Hepatocyte (in vitro differentiated cells): ENCODE data around the gene PRKCI. TPM values are rescaled to one million over a fixed set of nuclear protein-coding genes. Genes with fewer than 3 reads are reported as not detected.
A peak's percentile ranks its signal among the peaks of the same experiment; 100 is the strongest.
"Not testable (repeated sequence)": the region's sequence is repeated elsewhere in the genome, so short reads cannot be mapped to it uniquely, and the experiment has no call there.

Source experiments
- DNase-seq: peaks from one replicate; pipeline ENCODE4 v3.0.0-alpha.2; 2016; ENCODE audit warnings: low spot score
- H2AFZ ChIP-seq: fragments of 200-600 bp; sonication (generic); 2 replicates; pipeline ENCODE4 v1.6.0; 2016; ENCODE audit warnings: antibody characterized with exemption, mild to moderate bottlenecking
- H3K27ac ChIP-seq: fragments of 200-600 bp; sonication (generic); 2 replicates; pipeline ENCODE4 v1.5.1; 2016; ENCODE audit warnings: mild to moderate bottlenecking
- H3K27me3 ChIP-seq: fragments of 200-600 bp; sonication (generic); 2 replicates; pipeline ENCODE4 v1.6.1; 2016
- H3K36me3 ChIP-seq: fragments of 200-600 bp; sonication (generic); replicated peaks from 2 replicates; pipeline ENCODE4 v1.5.1; 2016; ENCODE audit warnings: low read depth; ENCODE audit not compliant: insufficient read depth
- H3K4me1 ChIP-seq: fragments of 200-600 bp; sonication (generic); 2 replicates; pipeline ENCODE4 v1.5.1; 2016; ENCODE audit warnings: mild to moderate bottlenecking, moderate library complexity; ENCODE audit not compliant: insufficient read depth
- H3K4me2 ChIP-seq: fragments of 200-600 bp; sonication (generic); 2 replicates; pipeline ENCODE4 v1.6.0; 2016
- H3K4me3 ChIP-seq: fragments of 200-600 bp; sonication (generic); 2 replicates; pipeline ENCODE4 v1.5.1; 2016; ENCODE audit warnings: mild to moderate bottlenecking
- H3K79me2 ChIP-seq: fragments of 200-600 bp; sonication (generic); 2 replicates; pipeline ENCODE4 v1.6.0; 2017; ENCODE audit warnings: mild to moderate bottlenecking
- H3K9me2 ChIP-seq: fragments of 200-600 bp; sonication (generic); replicated peaks from 2 replicates; pipeline ENCODE4 v1.6.0; 2017; ENCODE audit warnings: mild to moderate bottlenecking; ENCODE audit not compliant: insufficient read depth
- H3K9me3 ChIP-seq: fragments of 200-600 bp; sonication (generic); 2 replicates; pipeline ENCODE4 v1.5.1; 2016; ENCODE audit warnings: low read depth, mild to moderate bottlenecking
- H4K20me1 ChIP-seq: fragments of 200-600 bp; sonication (generic); 2 replicates; pipeline ENCODE4 v1.6.0; 2016; ENCODE audit warnings: mild to moderate bottlenecking; ENCODE audit not compliant: insufficient read depth, poor library complexity, severe bottlenecking
- EZH2 ChIP-seq: fragments of 200-600 bp; sonication (generic); IDR thresholded peaks from 2 replicates; pipeline ENCODE4 v1.6.1; 2016; ENCODE audit warnings: antibody characterized with exemption, mild to moderate bottlenecking, borderline replicate concordance
- EZH2phosphoT487 ChIP-seq: fragments of 200-600 bp; sonication (generic); IDR thresholded peaks from one replicate; pipeline ENCODE4 v1.6.1; 2018; ENCODE audit warnings: antibody characterized with exemption, mild to moderate bottlenecking, low read depth, moderate library complexity; ENCODE audit not compliant: unreplicated experiment, severe bottlenecking
- WGBS: methylation state at CpG from one replicate; pipeline ENCODE4 v1.1.6; 2016; ENCODE audit warnings: low lambda C conversion rate; ENCODE audit errors: missing lambda C conversion rate; 5-methylcytosine and 5-hydroxymethylcytosine counted together
- polyA plus RNA-seq: library from polyadenylated mRNA; unstranded; fragments of >200 nt; fragmentation: Nextera tagmentation; extraction: Ambion mirVana; gene quantifications from 2 replicates; pipeline ENCODE4 v1.2.1, GENCODE V29; 2016
- total RNA-seq: library from RNA; depleted of rRNA; stranded (reverse); fragments of >200 nt; gene quantifications from 2 replicates; pipeline ENCODE4 v1.2.3, GENCODE V29; 2014
- TF ChIP-seq, protein P1 (sequence below): fragments of 200-600 bp; sonication (generic); IDR thresholded peaks from 2 replicates; pipeline ENCODE4 v1.5.1; 2016; ENCODE audit warnings: antibody characterized with exemption, mild to moderate bottlenecking; ENCODE audit not compliant: poor library complexity

Gene PRKCI
- total and polyA plus RNA-seq, 2 experiments from 2014 or later: 28.6 to 47.3 TPM

DNA sequence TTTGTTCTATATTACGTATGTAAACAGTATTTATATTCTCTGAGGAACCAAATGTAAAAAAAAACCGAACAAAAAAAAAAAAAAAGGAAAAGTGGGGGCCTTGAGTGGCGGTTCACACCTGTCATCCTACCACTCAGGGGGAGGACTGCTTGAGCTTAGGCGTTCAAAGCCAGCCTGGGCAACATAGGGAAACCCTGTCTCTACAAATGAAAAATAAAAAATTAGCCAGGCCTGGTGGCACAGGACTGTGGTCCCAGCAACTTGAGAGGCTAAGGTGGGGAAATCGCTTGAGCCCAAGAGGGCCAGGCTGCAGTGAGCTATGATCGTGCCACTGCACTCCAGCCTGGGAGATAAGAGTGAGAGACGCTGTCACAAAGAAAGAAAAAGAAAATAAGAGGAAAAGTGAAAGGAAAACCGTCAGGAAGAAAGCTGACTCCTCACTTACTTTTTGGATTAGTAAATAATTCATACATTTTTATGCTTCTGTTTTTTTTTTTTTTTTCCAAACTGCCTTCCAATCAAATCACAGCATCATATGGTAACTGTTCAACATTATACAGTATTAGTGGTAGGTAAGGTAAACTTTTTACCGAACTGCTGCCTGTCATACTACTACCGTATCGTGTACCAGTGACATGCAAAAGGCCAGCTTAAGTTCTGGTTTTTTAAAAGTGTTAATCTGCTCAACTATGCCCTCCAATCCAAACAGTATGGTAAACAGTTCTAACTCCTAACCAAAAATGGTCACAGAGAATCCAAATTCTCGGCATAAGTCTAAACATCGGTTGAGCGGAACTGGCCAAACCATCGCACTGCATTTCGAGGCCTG, 41.9 kb upstream of the PRKCI start:
- peak overlapping the region; percentile 83 for H3K4me3 ChIP-seq
- H3K36me3 ChIP-seq: no peaks in the 10 kb centered on the region
- H3K4me1 ChIP-seq: peaks cover 15% of the 10 kb centered on the region
- H3K79me2 ChIP-seq: peaks cover 53% of the 10 kb centered on the region
- peak; percentile 19 for DNase-seq
- no peaks in the 10 kb centered on the region for H3K9me2 ChIP-seq
- TF ChIP-seq EZH2: no peak
- no peaks in the 10 kb centered on the region for H3K27me3 ChIP-seq
- WGBS: 21% methylated on average over 16 of the region's 16 CpGs
- peak overlapping the region; percentile 89 for H3K4me2 ChIP-seq
- H2AFZ ChIP-seq: peak overlapping the region; percentile 81
- peaks cover 27% of the 10 kb centered on the region for H4K20me1 ChIP-seq
- peak overlapping the region; percentile 95 for H3K27ac ChIP-seq
- no peaks in the 10 kb centered on the region for H3K9me3 ChIP-seq

DNA sequence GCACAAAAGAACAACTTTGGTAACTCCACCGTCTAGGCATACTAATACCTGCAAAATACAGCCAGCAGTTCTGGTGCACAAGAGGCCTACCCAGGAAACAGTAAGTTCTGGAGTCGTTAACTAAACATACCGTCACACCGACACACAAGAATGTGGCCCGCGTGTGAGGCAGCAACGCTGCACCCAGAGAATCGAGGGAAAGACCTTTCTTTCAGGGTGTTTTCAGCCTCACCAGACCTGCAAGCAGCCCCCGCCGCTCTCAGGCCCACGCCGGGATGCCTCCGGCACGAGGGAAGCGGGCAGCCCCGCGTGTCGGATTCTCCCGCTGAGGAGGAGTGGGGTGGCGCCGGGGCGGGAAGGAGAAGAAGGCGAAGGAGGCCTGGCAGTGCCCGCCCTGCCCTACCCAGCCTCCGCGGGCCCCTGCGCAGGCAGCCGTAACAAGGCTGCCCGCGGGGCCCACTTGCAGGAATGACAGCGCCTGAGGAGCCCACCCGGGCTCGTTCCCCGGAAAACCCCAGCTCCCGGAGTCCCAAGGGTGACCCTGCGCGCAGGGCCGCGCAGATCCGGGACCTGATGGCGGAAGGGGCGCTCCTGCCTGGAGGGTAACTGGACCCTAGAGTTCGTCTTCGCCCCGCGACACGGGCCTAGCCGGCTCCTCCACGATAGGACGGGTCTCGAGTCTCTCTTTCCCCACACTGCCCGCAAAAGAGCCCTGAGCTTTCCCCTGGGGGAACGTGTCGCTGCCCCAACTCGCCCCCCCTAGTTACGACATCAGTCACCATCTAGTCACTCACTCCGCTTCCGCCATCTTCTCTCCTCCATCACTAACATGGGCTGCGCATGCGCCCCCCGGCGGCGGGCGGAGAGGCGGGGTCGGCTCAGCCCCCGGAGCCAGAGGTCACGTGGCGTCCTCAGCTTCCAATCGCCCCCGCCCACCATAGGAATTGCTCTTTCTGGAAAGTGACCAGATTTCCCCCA, 41.0 kb upstream of the PRKCI start, which contains the start of gene PHC3:
Gene PHC3, minus strand, starts transcription at position 826 of the 978 bp plus-strand sequence. Its CDS starts 18 bp downstream, at position 808.
- 2% methylated on average over 66 of the region's 71 CpGs for WGBS
- H3K27ac ChIP-seq: peak within 1 kb of the TSS; percentile 95
- no peaks in the 10 kb centered on the region for H3K36me3 ChIP-seq
- no peaks in the 10 kb centered on the region for H3K9me2 ChIP-seq
- H4K20me1 ChIP-seq: peaks cover 27% of the 10 kb centered on the region
- no peaks in the 10 kb centered on the region for H3K27me3 ChIP-seq
- no peaks in the 10 kb centered on the region for H3K9me3 ChIP-seq
- DNase-seq: peak; percentile 96
- H2AFZ ChIP-seq: peak within 1 kb of the TSS; percentile 81
- H3K79me2 ChIP-seq: peaks cover 50% of the 10 kb centered on the region
- H3K4me1 ChIP-seq: peaks cover 15% of the 10 kb centered on the region
- peak within 1 kb of the TSS; percentile 89 for H3K4me2 ChIP-seq
- H3K4me3 ChIP-seq: peak within 1 kb of the TSS; percentile 83
- TF ChIP-seq EZH2phosphoT487: no peak
- TF ChIP-seq, protein P1, sequence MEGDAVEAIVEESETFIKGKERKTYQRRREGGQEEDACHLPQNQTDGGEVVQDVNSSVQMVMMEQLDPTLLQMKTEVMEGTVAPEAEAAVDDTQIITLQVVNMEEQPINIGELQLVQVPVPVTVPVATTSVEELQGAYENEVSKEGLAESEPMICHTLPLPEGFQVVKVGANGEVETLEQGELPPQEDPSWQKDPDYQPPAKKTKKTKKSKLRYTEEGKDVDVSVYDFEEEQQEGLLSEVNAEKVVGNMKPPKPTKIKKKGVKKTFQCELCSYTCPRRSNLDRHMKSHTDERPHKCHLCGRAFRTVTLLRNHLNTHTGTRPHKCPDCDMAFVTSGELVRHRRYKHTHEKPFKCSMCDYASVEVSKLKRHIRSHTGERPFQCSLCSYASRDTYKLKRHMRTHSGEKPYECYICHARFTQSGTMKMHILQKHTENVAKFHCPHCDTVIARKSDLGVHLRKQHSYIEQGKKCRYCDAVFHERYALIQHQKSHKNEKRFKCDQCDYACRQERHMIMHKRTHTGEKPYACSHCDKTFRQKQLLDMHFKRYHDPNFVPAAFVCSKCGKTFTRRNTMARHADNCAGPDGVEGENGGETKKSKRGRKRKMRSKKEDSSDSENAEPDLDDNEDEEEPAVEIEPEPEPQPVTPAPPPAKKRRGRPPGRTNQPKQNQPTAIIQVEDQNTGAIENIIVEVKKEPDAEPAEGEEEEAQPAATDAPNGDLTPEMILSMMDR: peak; percentile 5

DNA sequence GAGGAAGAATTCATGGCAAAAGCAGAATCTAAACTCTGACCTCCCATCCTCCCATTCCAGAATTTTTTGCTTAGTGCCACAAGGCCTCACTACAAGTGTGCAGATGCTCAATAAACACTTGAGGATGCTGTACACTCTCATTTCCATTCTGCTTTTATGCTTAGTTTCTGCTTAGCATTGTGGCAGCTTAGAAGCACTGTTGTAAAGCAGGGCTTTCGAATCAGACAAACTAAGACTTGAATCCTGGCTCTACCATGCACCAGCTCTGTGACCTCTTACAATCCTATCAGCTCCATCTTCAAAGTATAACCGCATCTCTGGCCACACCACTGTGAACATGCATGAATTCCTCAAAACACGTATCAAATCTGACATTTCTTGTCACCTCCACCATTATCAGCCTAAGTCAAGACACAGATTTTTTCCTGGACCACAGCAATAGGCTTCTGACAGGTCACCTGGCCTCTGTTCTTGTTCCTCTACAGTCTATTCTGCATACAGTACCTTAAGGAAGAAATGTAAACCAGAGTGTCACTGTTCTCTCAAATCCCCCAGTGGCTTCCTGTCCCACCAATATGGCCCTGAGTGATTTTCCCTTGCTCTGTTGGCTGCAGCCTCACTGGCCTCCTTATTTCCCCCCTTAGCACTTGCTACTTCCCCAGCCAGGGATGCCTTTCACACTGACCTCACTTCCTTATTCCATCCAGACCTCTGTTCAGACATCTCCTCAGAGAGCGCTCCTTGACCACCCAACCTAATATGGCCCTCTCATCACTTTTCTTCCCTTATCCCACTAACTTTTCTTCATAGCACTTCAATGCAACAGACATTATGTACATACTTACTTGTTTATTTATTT, 32.6 kb upstream of the PRKCI start:
- Histone ChIP-seq H4K20me1 (no peaks in the 10 kb centered on the region), H3K4me1 (no peaks in the 10 kb centered on the region), H2AFZ (peak overlapping the region; percentile 32), H3K9me2 (no peaks in the 10 kb centered on the region), H3K9me3 (no peaks in the 10 kb centered on the region), H3K4me3 (no peak overlapping the region), H3K4me2 (no peak overlapping the region), H3K36me3 (no peaks in the 10 kb centered on the region), H3K27me3 (no peaks in the 10 kb centered on the region), H3K79me2 (no peaks in the 10 kb centered on the region), H3K27ac (no peak overlapping the region)
- WGBS: 93% methylated on average over 4 of the region's 4 CpGs
- no peak for DNase-seq
- TF ChIP-seq, protein P1: no peak
- TF ChIP-seq EZH2 (no peak), EZH2phosphoT487 (no peak)

DNA sequence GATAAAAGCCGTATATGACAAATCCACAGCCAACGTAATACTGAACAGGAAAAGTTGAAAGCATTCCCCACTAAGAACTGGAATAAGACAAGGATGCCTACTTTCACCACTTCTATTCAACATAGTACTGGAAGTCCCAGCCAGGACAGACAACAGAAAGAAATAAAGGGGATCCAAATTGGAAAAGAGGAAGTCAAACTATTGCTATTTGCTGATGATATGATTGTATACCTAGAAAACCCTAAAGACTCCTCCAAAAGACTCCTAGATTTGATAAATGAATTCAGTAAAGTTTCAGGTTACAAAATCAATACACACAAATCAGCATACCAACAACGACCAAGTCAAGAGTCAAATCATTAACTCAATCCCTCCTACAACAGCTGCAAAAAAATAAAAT, 26.5 kb upstream of the PRKCI start:
- H3K9me2 ChIP-seq, H3K27me3 ChIP-seq, H3K4me2 ChIP-seq, H4K20me1 ChIP-seq, DNase-seq, H3K4me1 ChIP-seq, H3K79me2 ChIP-seq, H3K36me3 ChIP-seq, H3K9me3 ChIP-seq, H2AFZ ChIP-seq, H3K27ac ChIP-seq, H3K4me3 ChIP-seq: not testable (repeated sequence)
- WGBS: 77% methylated on average over 3 of the region's 3 CpGs
